HEK293T (cell line): Measurements from ENCODE around the gene IKZF3.

Source experiments
- BHLHE40 ChIP-seq: fragments of 450-650 bp; IDR thresholded peaks from 2 replicates; pipeline ENCODE4 v1.6.1; 2016; ENCODE audit warnings: mild to moderate bottlenecking, moderate library complexity, borderline replicate concordance
- FOXA1 ChIP-seq: fragments of 450-650 bp; IDR thresholded peaks from 2 replicates; pipeline ENCODE4 v1.6.1; 2016; ENCODE audit warnings: mild to moderate bottlenecking
- FOXK2 ChIP-seq: fragments of 450-650 bp; IDR thresholded peaks from 2 replicates; pipeline ENCODE4 v1.6.1; 2016; ENCODE audit warnings: mild to moderate bottlenecking
- FOXM1 ChIP-seq: fragments of 450-650 bp; IDR thresholded peaks from 2 replicates; pipeline ENCODE4 v1.6.1; 2017; ENCODE audit warnings: mild to moderate bottlenecking, borderline replicate concordance
- HDGF ChIP-seq: fragments of 450-650 bp; IDR thresholded peaks from 2 replicates; pipeline ENCODE4 v1.6.1; 2017; ENCODE audit warnings: antibody characterized with exemption, borderline replicate concordance
- SP1 ChIP-seq: fragments of 450-650 bp; IDR thresholded peaks from 2 replicates; pipeline ENCODE4 v1.6.1; 2017
- SUZ12 ChIP-seq: fragments of 450-650 bp; IDR thresholded peaks from 2 replicates; pipeline ENCODE4 v1.6.1; 2016; ENCODE audit warnings: mild to moderate bottlenecking
- TARDBP ChIP-seq: fragments of 450-650 bp; IDR thresholded peaks from 2 replicates; pipeline ENCODE4 v1.6.1; 2016
- ZNF384 ChIP-seq: fragments of 450-650 bp; IDR thresholded peaks from 2 replicates; pipeline ENCODE4 v1.6.1; 2016
- TF ChIP-seq, protein P1 (sequence below): fragments of 450-650 bp; IDR thresholded peaks from 2 replicates; pipeline ENCODE4 v1.6.1; 2016

DNA sequence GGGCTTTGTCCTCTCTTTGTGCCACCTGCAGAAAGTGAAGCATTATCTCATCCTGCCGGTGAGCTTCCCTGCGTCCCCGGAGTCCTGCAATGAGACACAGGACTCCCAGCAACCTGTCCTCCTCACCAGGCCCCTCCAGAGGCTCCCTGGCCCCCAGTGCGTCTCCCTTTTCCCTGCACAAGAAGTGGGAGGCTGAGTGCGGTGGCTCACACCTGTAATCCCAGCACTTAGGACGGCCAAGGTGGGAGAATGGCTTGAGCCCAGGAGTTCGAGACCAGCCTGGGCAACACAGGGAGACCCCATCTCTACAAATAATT is 118.0 kb downstream of the IKZF3 start:
- no peak for TF ChIP-seq FOXA1
- TF ChIP-seq HDGF, result no peak
- TF ChIP-seq TARDBP, result no peak
- TF ChIP-seq SP1, result no peak
- TF ChIP-seq FOXM1, result no peak
- TF ChIP-seq, protein P1, sequence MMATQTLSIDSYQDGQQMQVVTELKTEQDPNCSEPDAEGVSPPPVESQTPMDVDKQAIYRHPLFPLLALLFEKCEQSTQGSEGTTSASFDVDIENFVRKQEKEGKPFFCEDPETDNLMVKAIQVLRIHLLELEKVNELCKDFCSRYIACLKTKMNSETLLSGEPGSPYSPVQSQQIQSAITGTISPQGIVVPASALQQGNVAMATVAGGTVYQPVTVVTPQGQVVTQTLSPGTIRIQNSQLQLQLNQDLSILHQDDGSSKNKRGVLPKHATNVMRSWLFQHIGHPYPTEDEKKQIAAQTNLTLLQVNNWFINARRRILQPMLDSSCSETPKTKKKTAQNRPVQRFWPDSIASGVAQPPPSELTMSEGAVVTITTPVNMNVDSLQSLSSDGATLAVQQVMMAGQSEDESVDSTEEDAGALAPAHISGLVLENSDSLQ, result no peak
- no peak for TF ChIP-seq BHLHE40
- no peak for TF ChIP-seq FOXK2
- no peak for TF ChIP-seq ZNF384
- TF ChIP-seq SUZ12, result no peak
